Activated T-cell treated with anti-CD3 and anti-CD28 coated beads, Interleukin-2, amount 50 U/mL, for 72 hours (primary cell): ENCODE results near the gene NOL6. TPM values are rescaled to one million over a fixed set of nuclear protein-coding genes. Genes with fewer than 3 reads are reported as not detected.
A peak's percentile ranks its signal among the peaks of the same experiment; 100 is the strongest.
"Not testable (repeated sequence)": the region's sequence is repeated elsewhere in the genome, so short reads cannot be mapped to it uniquely, and the experiment has no call there.

Source experiments
- ATAC-seq, 2 donors: fragments of 150-1000 bp; cut with Tn5 transposase; replicated peaks in 1 of 2; 2 replicates each; pipeline ENCODE4 v1.10.0; 2021; ENCODE audit warnings: moderate library complexity in 2 of 2, mild to moderate bottlenecking in 1 of 2
- DNase-seq, 2 donors: peaks; one replicate each; pipeline ENCODE4 v3.0.0; 2021 to 2022; ENCODE audit warnings: mixed read lengths in 1 of 2
- H3K27ac Mint-ChIP-seq: one replicate; pipeline ENCODE4 v1.8.0; 2022; ENCODE audit warnings: mild to moderate bottlenecking, moderate library complexity, mixed read lengths
- H3K27me3 Mint-ChIP-seq: one replicate; pipeline ENCODE4 v1.8.0; 2022; ENCODE audit warnings: low read depth, mixed read lengths
- H3K36me3 Mint-ChIP-seq, 2 donors: one replicate each; pipeline ENCODE4 v1.8.0; 2022; ENCODE audit warnings: mixed read lengths in 2 of 2, mild to moderate bottlenecking in 1 of 2; ENCODE audit not compliant: insufficient read depth in 2 of 2
- H3K4me1 Mint-ChIP-seq: one replicate; pipeline ENCODE4 v1.8.0; 2022; ENCODE audit warnings: low read depth, mixed read lengths
- H3K4me3 Mint-ChIP-seq, 2 donors: one replicate each; pipeline ENCODE4 v1.8.0; 2022; ENCODE audit warnings: mild to moderate bottlenecking in 2 of 2, mixed read lengths in 2 of 2, moderate library complexity in 2 of 2
- H3K9me3 Mint-ChIP-seq, 2 donors: one replicate each; pipeline ENCODE4 v1.8.0; 2022; ENCODE audit warnings: mixed read lengths in 2 of 2
- total RNA-seq, 2 donors: library from RNA; stranded (reverse); gene quantifications; one replicate each; pipeline ENCODE4 v1.2.3, GENCODE V29; 2022

Gene NOL6
- total RNA-seq = 10 to 100 TPM; 26.1 to 30.1 TPM

- Mint-ChIP-seq H3K4me1 (peaks cover 32% of the 10 kb centered on the region), H3K9me3 (no peaks in the 10 kb centered on the region), H3K27ac (peak within 1 kb of the TSS; percentile 83), H3K36me3 (peaks cover 6 to 11% of the 10 kb centered on the region in 2 donors), H3K27me3 (no peaks in the 10 kb centered on the region), H3K4me3 (peak within 1 kb of the TSS; percentile 91 to 97)
- DNase-seq (peak; percentile 98 to 99), ATAC-seq (peak; percentile 100)
Observed at GRCh38 chr9:33473643-33474352, at the start of gene NOL6. Gene NOL6, minus strand, starts transcription at chr9:33473924. Its CDS starts 82 bp downstream, at chr9:33473842.

- H3K4me3 Mint-ChIP-seq, H3K27ac Mint-ChIP-seq, H3K36me3 Mint-ChIP-seq, ATAC-seq, DNase-seq, H3K9me3 Mint-ChIP-seq: not testable (repeated sequence)
- Mint-ChIP-seq H3K27me3 (peaks cover 39% of the 10 kb centered on the region), H3K4me1 (peaks cover 12% of the 10 kb centered on the region)
Observed at GRCh38 chr9:33521861-33522260, 48.1 kb upstream of the NOL6 start.

GRCh38 chr9:33517934-33518577 lies 44.3 kb upstream of the NOL6 start:
- DNase-seq, ATAC-seq, H3K36me3 Mint-ChIP-seq, H3K4me1 Mint-ChIP-seq, H3K9me3 Mint-ChIP-seq, H3K27ac Mint-ChIP-seq, H3K4me3 Mint-ChIP-seq: not testable (repeated sequence)
- peaks cover 22% of the 10 kb centered on the region for H3K27me3 Mint-ChIP-seq

- ATAC-seq (no peak), DNase-seq (no peak)
- no peaks in the 10 kb centered on the region for H3K4me1 Mint-ChIP-seq
- no peaks in the 10 kb centered on the region for H3K9me3 Mint-ChIP-seq
- H3K27me3 Mint-ChIP-seq = peaks cover 21% of the 10 kb centered on the region
- H3K4me3 Mint-ChIP-seq = no peak overlapping the region
- H3K27ac Mint-ChIP-seq = no peak overlapping the region
- no peaks in the 10 kb centered on the region for H3K36me3 Mint-ChIP-seq
Observed at GRCh38 chr9:33517373-33517772, 43.6 kb upstream of the NOL6 start.

- H3K9me3 Mint-ChIP-seq, H3K4me1 Mint-ChIP-seq, H3K4me3 Mint-ChIP-seq, DNase-seq, H3K36me3 Mint-ChIP-seq, ATAC-seq, H3K27ac Mint-ChIP-seq: not testable (repeated sequence)
- H3K27me3 Mint-ChIP-seq = peaks cover 12% of the 10 kb centered on the region
Observed at GRCh38 chr9:33516397-33516796, 42.7 kb upstream of the NOL6 start.

- H3K9me3 Mint-ChIP-seq, ATAC-seq, H3K4me3 Mint-ChIP-seq, DNase-seq, H3K27ac Mint-ChIP-seq, H3K36me3 Mint-ChIP-seq, H3K4me1 Mint-ChIP-seq: not testable (repeated sequence)
- H3K27me3 Mint-ChIP-seq = peaks cover 12% of the 10 kb centered on the region
Observed at GRCh38 chr9:33515342-33515995, 41.7 kb upstream of the NOL6 start.

- H3K4me3 Mint-ChIP-seq, DNase-seq, ATAC-seq, H3K27ac Mint-ChIP-seq, H3K9me3 Mint-ChIP-seq, H3K36me3 Mint-ChIP-seq: not testable (repeated sequence)
- H3K27me3 Mint-ChIP-seq = peaks cover 12% of the 10 kb centered on the region
- H3K4me1 Mint-ChIP-seq = peaks cover 11% of the 10 kb centered on the region
Observed at GRCh38 chr9:33512535-33512934, 38.8 kb upstream of the NOL6 start.

GRCh38 chr9:33511184-33511517 lies 37.4 kb upstream of the NOL6 start:
- H3K9me3 Mint-ChIP-seq, ATAC-seq, DNase-seq, H3K36me3 Mint-ChIP-seq: not testable (repeated sequence)
- Mint-ChIP-seq H3K4me1 (peaks cover 21% of the 10 kb centered on the region), H3K27me3 (peaks cover 12% of the 10 kb centered on the region), H3K27ac (peak overlapping the region; percentile 99), H3K4me3 (peak overlapping the region; percentile 95 to 96)

- peak overlapping the region; percentile 95 to 96 for H3K4me3 Mint-ChIP-seq
- DNase-seq (peak; percentile 59 to 65), ATAC-seq (peak; percentile 83 to 86)
- peak overlapping the region; percentile 99 for H3K27ac Mint-ChIP-seq
- no peaks in the 10 kb centered on the region for H3K36me3 Mint-ChIP-seq
- H3K9me3 Mint-ChIP-seq = no peaks in the 10 kb centered on the region
- peaks cover 12% of the 10 kb centered on the region for H3K27me3 Mint-ChIP-seq
- peaks cover 25% of the 10 kb centered on the region for H3K4me1 Mint-ChIP-seq
Observed at GRCh38 chr9:33510262-33511183, 36.8 kb upstream of the NOL6 start.

GRCh38 chr9:33506626-33507370 lies 33.1 kb upstream of the NOL6 start:
- DNase-seq (peak; percentile 21 to 29), ATAC-seq (peak; percentile 58 to 59)
- Mint-ChIP-seq H3K9me3 (no peaks in the 10 kb centered on the region), H3K36me3 (no peaks in the 10 kb centered on the region), H3K4me3 (peak overlapping the region in 1 of 2 donors; percentile 49), H3K27me3 (no peaks in the 10 kb centered on the region), H3K27ac (peak overlapping the region; percentile 52), H3K4me1 (peaks cover 25% of the 10 kb centered on the region)

GRCh38 chr9:33498387-33498786 lies 24.7 kb upstream of the NOL6 start:
- DNase-seq (no peak), ATAC-seq (no peak)
- Mint-ChIP-seq H3K9me3 (no peaks in the 10 kb centered on the region), H3K27me3 (no peaks in the 10 kb centered on the region), H3K4me1 (no peaks in the 10 kb centered on the region), H3K36me3 (no peaks in the 10 kb centered on the region), H3K4me3 (no peak overlapping the region), H3K27ac (no peak overlapping the region)

- not testable (repeated sequence) for H3K27me3 Mint-ChIP-seq, H3K4me1 Mint-ChIP-seq, ATAC-seq
Observed at GRCh38 chr9:33493819-33494218, 20.1 kb upstream of the NOL6 start.

More at GRCh38 chr9:33493819-33494218, 20.1 kb upstream of the NOL6 start:
- H3K4me3 Mint-ChIP-seq, H3K9me3 Mint-ChIP-seq, H3K36me3 Mint-ChIP-seq, H3K27ac Mint-ChIP-seq, DNase-seq: not testable (repeated sequence)
